Measurements from ENCODE around the gene RAB6D. TPM values are rescaled to one million over a fixed set of nuclear protein-coding genes. Genes with fewer than 3 reads are reported as not detected.

RAB6D gene
- total RNA-seq, 120 experiments from 2014 or later, result 0.76 to 4.0 (median 2.0) TPM

Other genes starting within 250 kb of the RAB6D start
- gene POTEE, start 154.6 kb downstream of the RAB6D start, total RNA-seq, result 1 to 10 TPM in 3 of 120 experiments, under 1 TPM in 76, not detected in 41; 0.10 to 5.8 (median 0.21) TPM
- 1 to 10 TPM in 52 of 120 experiments, under 1 TPM in 48, not detected in 20; 0.29 to 2.9 (median 1.0) TPM for gene TUBA3D, start 112.0 kb upstream of the RAB6D start, total RNA-seq
- 100 to 1,000 TPM in 98 of 120 experiments, 10 to 100 TPM in 22; 72.4 to 200 (median 116) TPM for gene MZT2A, start 128.2 kb upstream of the RAB6D start, total RNA-seq
- 10 to 100 TPM in 73 of 120 experiments, 1 to 10 TPM in 47; 3.4 to 21.8 (median 10.7) TPM for gene CCDC74A, start 163.7 kb upstream of the RAB6D start, total RNA-seq